Activated naive CD8-positive, alpha-beta T cell (primary cell): ENCODE results near the gene ZXDC.

Experiments used
- H3K27ac Mint-ChIP-seq: one replicate; pipeline ENCODE4 v1.8.0; 2021; ENCODE audit warnings: mixed read lengths
- H3K27me3 Mint-ChIP-seq: one replicate; pipeline ENCODE4 v1.8.0; 2021; ENCODE audit warnings: mixed read lengths
- H3K36me3 Mint-ChIP-seq: one replicate; pipeline ENCODE4 v1.8.0; 2021; ENCODE audit warnings: mixed read lengths
- H3K4me1 Mint-ChIP-seq: one replicate; pipeline ENCODE4 v1.8.0; 2021; ENCODE audit warnings: low read depth, mixed read lengths
- H3K4me3 Mint-ChIP-seq: one replicate; pipeline ENCODE4 v1.8.0; 2021; ENCODE audit warnings: mild to moderate bottlenecking, mixed read lengths
- H3K9me3 Mint-ChIP-seq: one replicate; pipeline ENCODE4 v1.8.0; 2021; ENCODE audit warnings: low read depth, mixed read lengths

ZXDC gene

GRCh38 chr3:126407412-126408044 lies 68.2 kb downstream of the ZXDC start:
- peaks cover 19% of the 10 kb centered on the region for H3K27me3 Mint-ChIP-seq
- H3K9me3 Mint-ChIP-seq = no peaks in the 10 kb centered on the region
- no peaks in the 10 kb centered on the region for H3K36me3 Mint-ChIP-seq
- H3K27ac Mint-ChIP-seq = no peak overlapping the region
- H3K4me1 Mint-ChIP-seq = no peaks in the 10 kb centered on the region
- H3K4me3 Mint-ChIP-seq = no peak overlapping the region

GRCh38 chr3:126406389-126407296 lies 69.0 kb downstream of the ZXDC start:
- Mint-ChIP-seq H3K4me3 (no peak overlapping the region), H3K27me3 (peaks cover 17% of the 10 kb centered on the region), H3K4me1 (no peaks in the 10 kb centered on the region), H3K36me3 (no peaks in the 10 kb centered on the region), H3K27ac (no peak overlapping the region), H3K9me3 (no peaks in the 10 kb centered on the region)

GRCh38 chr3:126402666-126403302 lies 72.9 kb downstream of the ZXDC start:
- Mint-ChIP-seq H3K27ac (no peak overlapping the region), H3K9me3 (no peaks in the 10 kb centered on the region), H3K36me3 (no peaks in the 10 kb centered on the region), H3K27me3 (peaks cover 8% of the 10 kb centered on the region), H3K4me1 (no peaks in the 10 kb centered on the region), H3K4me3 (no peak overlapping the region)

- peaks cover 8% of the 10 kb centered on the region for H3K27me3 Mint-ChIP-seq
- no peak overlapping the region for H3K27ac Mint-ChIP-seq
- H3K36me3 Mint-ChIP-seq = no peaks in the 10 kb centered on the region
- H3K4me1 Mint-ChIP-seq = no peaks in the 10 kb centered on the region
- H3K9me3 Mint-ChIP-seq = no peaks in the 10 kb centered on the region
- no peak overlapping the region for H3K4me3 Mint-ChIP-seq
These were observed 73.5 kb downstream of the ZXDC start for GRCh38 chr3:126402178-126402577.

GRCh38 chr3:126401611-126402160 lies 74.0 kb downstream of the ZXDC start:
- H3K27me3 Mint-ChIP-seq = peaks cover 8% of the 10 kb centered on the region
- H3K36me3 Mint-ChIP-seq = no peaks in the 10 kb centered on the region
- H3K4me1 Mint-ChIP-seq = no peaks in the 10 kb centered on the region

GRCh38 chr3:126399756-126400155 lies 75.9 kb downstream of the ZXDC start:
- no peak overlapping the region for H3K27ac Mint-ChIP-seq
- H3K4me1 Mint-ChIP-seq = no peaks in the 10 kb centered on the region
- H3K36me3 Mint-ChIP-seq = no peaks in the 10 kb centered on the region
- H3K9me3 Mint-ChIP-seq = no peaks in the 10 kb centered on the region
- no peak overlapping the region for H3K4me3 Mint-ChIP-seq
- H3K27me3 Mint-ChIP-seq = peaks cover 13% of the 10 kb centered on the region

More at GRCh38 chr3:126401611-126402160, 74.0 kb downstream of the ZXDC start:
- H3K9me3 Mint-ChIP-seq = no peaks in the 10 kb centered on the region
- no peak overlapping the region for H3K4me3 Mint-ChIP-seq
- no peak overlapping the region for H3K27ac Mint-ChIP-seq

GRCh38 chr3:126399351-126399735 lies 76.3 kb downstream of the ZXDC start:
- Mint-ChIP-seq H3K4me3 (no peak overlapping the region), H3K27ac (no peak overlapping the region), H3K9me3 (no peaks in the 10 kb centered on the region), H3K27me3 (peaks cover 12% of the 10 kb centered on the region), H3K4me1 (no peaks in the 10 kb centered on the region), H3K36me3 (no peaks in the 10 kb centered on the region)

- Mint-ChIP-seq H3K4me1 (no peaks in the 10 kb centered on the region), H3K4me3 (no peak overlapping the region), H3K9me3 (no peaks in the 10 kb centered on the region), H3K36me3 (no peaks in the 10 kb centered on the region), H3K27ac (no peak overlapping the region), H3K27me3 (peaks cover 14% of the 10 kb centered on the region)
These were observed 77.0 kb downstream of the ZXDC start for GRCh38 chr3:126398423-126399350.

- Mint-ChIP-seq H3K27me3 (peaks cover 21% of the 10 kb centered on the region), H3K4me3 (no peak overlapping the region), H3K9me3 (no peaks in the 10 kb centered on the region), H3K27ac (no peak overlapping the region), H3K36me3 (no peaks in the 10 kb centered on the region), H3K4me1 (no peaks in the 10 kb centered on the region)
These were observed 77.9 kb downstream of the ZXDC start for GRCh38 chr3:126397610-126398422.

- H3K27me3 Mint-ChIP-seq = peaks cover 21% of the 10 kb centered on the region
These were observed 79.2 kb downstream of the ZXDC start for GRCh38 chr3:126396536-126396935.

GRCh38 chr3:126395846-126396513 lies 79.7 kb downstream of the ZXDC start:
- Mint-ChIP-seq H3K36me3 (no peaks in the 10 kb centered on the region), H3K27ac (no peak overlapping the region), H3K9me3 (no peaks in the 10 kb centered on the region), H3K27me3 (peaks cover 26% of the 10 kb centered on the region), H3K4me1 (no peaks in the 10 kb centered on the region), H3K4me3 (no peak overlapping the region)

More at GRCh38 chr3:126396536-126396935, 79.2 kb downstream of the ZXDC start:
- H3K4me3 Mint-ChIP-seq = no peak overlapping the region
- H3K27ac Mint-ChIP-seq = no peak overlapping the region
- H3K36me3 Mint-ChIP-seq = no peaks in the 10 kb centered on the region
- no peaks in the 10 kb centered on the region for H3K9me3 Mint-ChIP-seq
- H3K4me1 Mint-ChIP-seq = no peaks in the 10 kb centered on the region

- Mint-ChIP-seq H3K36me3 (no peaks in the 10 kb centered on the region), H3K27me3 (peaks cover 27% of the 10 kb centered on the region), H3K4me1 (peaks cover under 1% of the 10 kb centered on the region), H3K27ac (no peak overlapping the region), H3K9me3 (no peaks in the 10 kb centered on the region), H3K4me3 (no peak overlapping the region)
These were observed 80.7 kb downstream of the ZXDC start for GRCh38 chr3:126394977-126395321.
